SK-N-SH (cell line): ENCODE results near the gene ODAD3. TPM values are rescaled to one million over a fixed set of nuclear protein-coding genes. Genes with fewer than 3 reads are reported as not detected.

Experiments used
- CTCF ChIA-PET: fragments of 300-600, 350-600 bp; formaldehyde crosslinking; extraction: SDS; loops from one replicate; lab custom pipeline; 2021; lab: Yijun Ruan, JAX
- POLR2A ChIA-PET: fragments of 350-600 bp; sonication (Branson Sonifier 250); formaldehyde crosslinking; extraction: SDS; loops from one replicate; lab custom pipeline; 2020; ENCODE audit warnings: antibody characterized with exemption, inconsistent platforms; lab: Yijun Ruan, JAX
- DNase-seq: peaks from one replicate; pipeline ENCODE4 v3.0.0; 2012
- H2AFZ ChIP-seq: fragments of 200-600 bp; sonication (generic); 2 replicates; pipeline ENCODE4 v1.8.1; 2016; ENCODE audit warnings: antibody characterized with exemption, mild to moderate bottlenecking, low read depth
- H3F3A ChIP-seq: fragments of 200-600 bp; sonication (generic); replicated peaks from 2 replicates; pipeline ENCODE3; 2016; ENCODE audit warnings: antibody characterized with exemption, mild to moderate bottlenecking; ENCODE audit not compliant: insufficient read depth
- H3K27ac ChIP-seq, 2 experiments: fragments of 200-500 bp in 1 of 2; fragments of 200-600 bp in 1 of 2; sonication (Bioruptor generic) in 1 of 2; sonication (generic), shearing (Covaris generic) in 1 of 2; 2 replicates each; pipeline versions ENCODE4 v1.5.1 to v1.6.1; 2014 to 2016; ENCODE audit warnings: low read depth in 2 of 2, inconsistent platforms in 1 of 2, low read length in 1 of 2, mild to moderate bottlenecking in 1 of 2, mixed read lengths in 1 of 2
- H3K27me3 ChIP-seq: fragments of 200-600 bp; sonication (generic), shearing (Covaris generic); 2 replicates; pipeline ENCODE4 v1.6.1; 2016; ENCODE audit warnings: mixed run types; ENCODE audit not compliant: insufficient read depth
- H3K36me3 ChIP-seq, 2 experiments: fragments of 200-500 bp in 1 of 2; fragments of 200-600 bp in 1 of 2; sonication (Bioruptor generic) in 1 of 2; sonication (generic) in 1 of 2; replicated peaks in 1 of 2; 2 replicates each; pipeline versions ENCODE3 to v1.5.1; 2014 to 2016; ENCODE audit warnings: low read length in 1 of 2, mild to moderate bottlenecking in 1 of 2; ENCODE audit not compliant: insufficient read depth in 2 of 2, control insufficient read depth in 1 of 2
- H3K4me1 ChIP-seq, 2 experiments: fragments of 200-500 bp in 1 of 2; fragments of 200-600 bp in 1 of 2; sonication (Bioruptor generic) in 1 of 2; sonication (generic), shearing (Covaris generic) in 1 of 2; 2 replicates each; pipeline versions ENCODE4 v1.5.1 to v1.6.1; 2014 to 2016; ENCODE audit warnings: low read depth in 1 of 2, low read length in 1 of 2, mixed run types in 1 of 2; ENCODE audit not compliant: insufficient read depth in 2 of 2, control insufficient read depth in 1 of 2
- H3K4me2 ChIP-seq: fragments of 200-600 bp; sonication (generic), shearing (Covaris generic); 2 replicates; pipeline ENCODE4 v1.6.1; 2017; ENCODE audit warnings: mixed run types
- H3K4me3 ChIP-seq, 2 experiments: fragments of 200-500 bp in 1 of 2; fragments of 200-600 bp in 1 of 2; sonication (Bioruptor generic) in 1 of 2; sonication (generic), shearing (Covaris generic) in 1 of 2; 2 replicates each; pipeline versions ENCODE4 v1.5.1 to v1.8.1; 2014 to 2016; ENCODE audit warnings: low read depth in 2 of 2, inconsistent platforms in 1 of 2, low read length in 1 of 2, mild to moderate bottlenecking in 1 of 2, mixed read lengths in 1 of 2, moderate library complexity in 1 of 2
- H3K79me2 ChIP-seq: fragments of 200-600 bp; sonication (generic); 2 replicates; pipeline ENCODE4 v1.8.1; 2017; ENCODE audit warnings: mild to moderate bottlenecking; ENCODE audit not compliant: insufficient read depth
- H3K9ac ChIP-seq: fragments of 200-600 bp; sonication (generic); 2 replicates; pipeline ENCODE4 v1.6.1; 2017; ENCODE audit warnings: mixed run types
- H3K9me2 ChIP-seq: fragments of 200-600 bp; sonication (generic); 2 replicates; pipeline ENCODE4 v1.6.1; 2017; ENCODE audit warnings: mixed run types
- H3K9me3 ChIP-seq: fragments of 200-600 bp; sonication (generic); 2 replicates; pipeline ENCODE4 v1.6.1; 2017; ENCODE audit warnings: mixed run types, mild to moderate bottlenecking, moderate library complexity
- H4K20me1 ChIP-seq: fragments of 200-600 bp; sonication (generic); 2 replicates; pipeline ENCODE4 v1.6.1; 2017; ENCODE audit warnings: mild to moderate bottlenecking, mixed run types; ENCODE audit not compliant: insufficient read depth
- CHD2 ChIP-seq: fragments of 150-350 bp; IDR thresholded peaks from 2 replicates; pipeline ENCODE4 v1.6.1; 2018; ENCODE audit warnings: low read length; ENCODE audit not compliant: partially characterized antibody
- ELF1 ChIP-seq: IDR thresholded peaks from 2 replicates; pipeline ENCODE4 v1.4.0; 2012
- EZH2phosphoT487 ChIP-seq: fragments of 200-600 bp; sonication (generic); IDR thresholded peaks from 2 replicates; pipeline ENCODE4 v1.6.1; 2017; ENCODE audit warnings: low read depth, mixed run types, mild to moderate bottlenecking, antibody characterized with exemption, moderate library complexity, borderline replicate concordance
- FOXM1 ChIP-seq: IDR thresholded peaks from 2 replicates; pipeline ENCODE4 v1.4.0; 2012; ENCODE audit warnings: low read depth, mild to moderate bottlenecking
- GATA2 ChIP-seq: sonication (generic); formaldehyde crosslinking; IDR thresholded peaks from 2 replicates; pipeline ENCODE4 v1.5.0; 2020; ENCODE audit warnings: mild to moderate bottlenecking, missing genetic modification reagents
- IRF3 ChIP-seq: fragments of 150-350 bp; IDR thresholded peaks from 2 replicates; pipeline ENCODE4 v1.6.1; 2016; ENCODE audit warnings: mild to moderate bottlenecking, low read depth, low read length
- NFIC ChIP-seq: IDR thresholded peaks from 2 replicates; pipeline ENCODE4 v1.4.0; 2012; ENCODE audit warnings: borderline replicate concordance
- PBX3 ChIP-seq: IDR thresholded peaks from 2 replicates; pipeline ENCODE4; 2012
- POLR2AphosphoS5 ChIP-seq: IDR thresholded peaks from 2 replicates; pipeline ENCODE4 v1.6.1; 2012; ENCODE audit warnings: low read depth, low read length
- RCOR1 ChIP-seq: fragments of 150-350 bp; IDR thresholded peaks from 2 replicates; pipeline ENCODE4 v1.6.1; 2017; ENCODE audit warnings: antibody characterized with exemption, low read length
- REST ChIP-seq: IDR thresholded peaks from 2 replicates; pipeline ENCODE4 v1.6.1; 2012; ENCODE audit warnings: mild to moderate bottlenecking, low read depth, low read length, moderate library complexity
- RFX5 ChIP-seq: IDR thresholded peaks from 2 replicates; pipeline ENCODE4 v1.6.1; 2012; ENCODE audit warnings: mild to moderate bottlenecking, improper control_type of control experiment, low read length
- RXRA ChIP-seq: IDR thresholded peaks from 2 replicates; pipeline ENCODE4 v1.4.0; 2012; ENCODE audit warnings: low read depth, mild to moderate bottlenecking, borderline replicate concordance
- SIN3A ChIP-seq: IDR thresholded peaks from 2 replicates; pipeline ENCODE4 v1.6.1; 2012; ENCODE audit warnings: low read depth, mild to moderate bottlenecking, low read length, moderate library complexity, borderline replicate concordance
- SMC3 ChIP-seq: IDR thresholded peaks from 2 replicates; pipeline ENCODE4 v1.6.1; 2012; ENCODE audit warnings: low read depth, low read length, improper control_type of control experiment
- TAF1 ChIP-seq: IDR thresholded peaks from 2 replicates; pipeline ENCODE4 v1.6.1; 2012; ENCODE audit warnings: low read depth, mild to moderate bottlenecking, low read length, moderate library complexity, borderline replicate concordance
- TCF12 ChIP-seq: IDR thresholded peaks from 2 replicates; pipeline ENCODE4 v1.4.0; 2012
- YY1 ChIP-seq: IDR thresholded peaks from 2 replicates; pipeline ENCODE4 v1.4.0; 2012; ENCODE audit warnings: low read depth, mild to moderate bottlenecking
- WGBS: methylation state at CpG from one replicate; pipeline ENCODE4 v1.1.6; 2017; ENCODE audit warnings: low lambda C conversion rate; 5-methylcytosine and 5-hydroxymethylcytosine counted together
- polyA plus RNA-seq, 3 experiments: library from polyadenylated mRNA; depleted of rRNA; stranded (reverse); fragments of >200 nt; gene quantifications; 2 replicates each; pipeline ENCODE4 v1.2.3, GENCODE V29; 2012
- TF ChIP-seq, protein P1 (sequence below): IDR thresholded peaks from 2 replicates; pipeline ENCODE4 v1.4.0; 2012; ENCODE audit warnings: low read depth, borderline replicate concordance
- TF ChIP-seq, protein P2 (sequence below): fragments of 150-350 bp; IDR thresholded peaks from 2 replicates; pipeline ENCODE4 v1.6.1; 2017; ENCODE audit warnings: antibody characterized with exemption, low read length, low read depth, borderline replicate concordance
- TF ChIP-seq, protein P3 (sequence below): fragments of 200-600 bp; sonication (generic); IDR thresholded peaks from 2 replicates; pipeline ENCODE4 v1.6.1; 2017; ENCODE audit warnings: antibody characterized with exemption, mild to moderate bottlenecking, moderate library complexity

The ODAD3 gene
- polyA plus RNA-seq, 1 of the 3 experiments (the other 2 are of a cell fraction) = 4.2 TPM

DNA sequence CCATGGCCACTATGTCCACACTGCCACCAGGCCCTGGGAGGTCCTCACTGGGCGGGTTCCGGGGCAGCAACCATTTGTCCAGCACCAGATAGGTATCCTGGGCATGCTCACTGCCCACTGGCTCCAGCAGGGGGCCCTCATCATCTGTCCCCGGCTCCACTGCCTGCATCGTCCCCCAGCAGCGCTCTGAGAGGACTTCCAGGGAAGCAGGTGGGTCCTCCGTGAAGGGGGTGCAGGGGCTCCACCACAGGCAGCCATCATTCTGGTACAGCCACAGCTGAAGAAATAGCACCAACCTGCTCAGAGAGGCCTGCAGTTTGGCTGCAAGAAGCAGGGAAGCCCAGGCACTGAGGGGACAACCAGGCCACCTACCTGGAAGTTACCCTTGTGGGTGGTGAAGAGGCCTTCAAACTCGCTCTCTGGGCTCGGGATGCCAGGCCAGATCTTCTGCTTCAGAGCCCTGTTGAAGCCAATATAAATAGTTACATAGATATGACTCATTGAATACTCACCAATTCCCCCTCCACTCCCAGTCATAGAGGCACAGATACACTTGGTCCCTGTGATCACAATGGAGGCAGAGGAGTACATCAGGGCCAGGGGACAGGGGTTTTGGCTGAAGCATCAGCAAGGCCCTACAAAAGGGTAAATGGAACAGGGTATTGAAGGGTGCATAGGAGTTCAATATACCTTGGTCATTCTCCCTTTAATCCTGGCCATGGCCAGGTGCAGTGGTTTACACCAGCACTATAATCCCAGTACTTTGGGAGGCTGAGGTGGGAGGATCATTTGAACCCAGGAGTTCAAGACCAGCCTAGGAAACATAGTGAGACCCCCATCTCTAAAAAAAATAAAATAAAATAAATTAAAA is 56.4 kb downstream of the ODAD3 start:
- H3F3A ChIP-seq = peaks cover 33% of the 10 kb centered on the region
- no peaks in the 10 kb centered on the region for H3K36me3 ChIP-seq
- no peaks in the 10 kb centered on the region for H4K20me1 ChIP-seq
- WGBS = 26% methylated on average over 6 of the region's 8 CpGs
- peak; percentile 72 for DNase-seq
- H3K9me2 ChIP-seq = no peaks in the 10 kb centered on the region
- peaks cover 16 to 31% of the 10 kb centered on the region in 2 experiments for H3K4me1 ChIP-seq
- ChIA-PET CTCF (interaction anchor here (0.7 to 5.9 kb wide), 13 partner anchors 8 to 104 kb away, joined by 3 to 66 read pairs (median 7); partner anchors contain the start of genes ELAVL3, ODAD3, PRKCSH and RGL3), POLR2A (interaction anchor here (0.7 to 0.8 kb wide), 2 partner anchors 33 to 150 kb away, joined by 4 read pairs; partner anchors contain the start of genes ECSIT and TMEM205)
- H3K9ac ChIP-seq = peak overlapping the region; percentile 23; the same call in 1 of the 2 replicates
- H3K4me2 ChIP-seq = peak overlapping the region; percentile 66
- H3K27me3 ChIP-seq = no peaks in the 10 kb centered on the region
- H3K9me3 ChIP-seq = no peaks in the 10 kb centered on the region
- H2AFZ ChIP-seq = no peak overlapping the region
- no peak overlapping the region; a peak in 1 of 4 replicates for H3K4me3 ChIP-seq
- peak overlapping the region in 1 of 2 experiments; percentile 88; a peak in 3 of 4 replicates for H3K27ac ChIP-seq
- H3K79me2 ChIP-seq = peaks cover 23% of the 10 kb centered on the region
- TF ChIP-seq EZH2phosphoT487 (no peak), CHD2 (no peak), FOXM1 (no peak), POLR2AphosphoS5 (no peak), RCOR1 (no peak), IRF3 (no peak), YY1 (no peak), TAF1 (no peak), TCF12 (peak; percentile 63), GATA2 (CRISPR knock-in tag) (no peak), SMC3 (peak; percentile 59), RXRA (no peak; the same call in 1 of the 2 replicates), REST (no peak), RFX5 (no peak), PBX3 (no peak), SIN3A (no peak), ELF1 (no peak), NFIC (peak; percentile 90)
- TF ChIP-seq, protein P1, sequence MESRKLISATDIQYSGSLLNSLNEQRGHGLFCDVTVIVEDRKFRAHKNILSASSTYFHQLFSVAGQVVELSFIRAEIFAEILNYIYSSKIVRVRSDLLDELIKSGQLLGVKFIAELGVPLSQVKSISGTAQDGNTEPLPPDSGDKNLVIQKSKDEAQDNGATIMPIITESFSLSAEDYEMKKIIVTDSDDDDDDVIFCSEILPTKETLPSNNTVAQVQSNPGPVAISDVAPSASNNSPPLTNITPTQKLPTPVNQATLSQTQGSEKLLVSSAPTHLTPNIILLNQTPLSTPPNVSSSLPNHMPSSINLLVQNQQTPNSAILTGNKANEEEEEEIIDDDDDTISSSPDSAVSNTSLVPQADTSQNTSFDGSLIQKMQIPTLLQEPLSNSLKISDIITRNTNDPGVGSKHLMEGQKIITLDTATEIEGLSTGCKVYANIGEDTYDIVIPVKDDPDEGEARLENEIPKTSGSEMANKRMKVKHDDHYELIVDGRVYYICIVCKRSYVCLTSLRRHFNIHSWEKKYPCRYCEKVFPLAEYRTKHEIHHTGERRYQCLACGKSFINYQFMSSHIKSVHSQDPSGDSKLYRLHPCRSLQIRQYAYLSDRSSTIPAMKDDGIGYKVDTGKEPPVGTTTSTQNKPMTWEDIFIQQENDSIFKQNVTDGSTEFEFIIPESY = no peak
- TF ChIP-seq, protein P2, sequence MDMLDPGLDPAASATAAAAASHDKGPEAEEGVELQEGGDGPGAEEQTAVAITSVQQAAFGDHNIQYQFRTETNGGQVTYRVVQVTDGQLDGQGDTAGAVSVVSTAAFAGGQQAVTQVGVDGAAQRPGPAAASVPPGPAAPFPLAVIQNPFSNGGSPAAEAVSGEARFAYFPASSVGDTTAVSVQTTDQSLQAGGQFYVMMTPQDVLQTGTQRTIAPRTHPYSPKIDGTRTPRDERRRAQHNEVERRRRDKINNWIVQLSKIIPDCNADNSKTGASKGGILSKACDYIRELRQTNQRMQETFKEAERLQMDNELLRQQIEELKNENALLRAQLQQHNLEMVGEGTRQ = no peak
- TF ChIP-seq, protein P3, sequence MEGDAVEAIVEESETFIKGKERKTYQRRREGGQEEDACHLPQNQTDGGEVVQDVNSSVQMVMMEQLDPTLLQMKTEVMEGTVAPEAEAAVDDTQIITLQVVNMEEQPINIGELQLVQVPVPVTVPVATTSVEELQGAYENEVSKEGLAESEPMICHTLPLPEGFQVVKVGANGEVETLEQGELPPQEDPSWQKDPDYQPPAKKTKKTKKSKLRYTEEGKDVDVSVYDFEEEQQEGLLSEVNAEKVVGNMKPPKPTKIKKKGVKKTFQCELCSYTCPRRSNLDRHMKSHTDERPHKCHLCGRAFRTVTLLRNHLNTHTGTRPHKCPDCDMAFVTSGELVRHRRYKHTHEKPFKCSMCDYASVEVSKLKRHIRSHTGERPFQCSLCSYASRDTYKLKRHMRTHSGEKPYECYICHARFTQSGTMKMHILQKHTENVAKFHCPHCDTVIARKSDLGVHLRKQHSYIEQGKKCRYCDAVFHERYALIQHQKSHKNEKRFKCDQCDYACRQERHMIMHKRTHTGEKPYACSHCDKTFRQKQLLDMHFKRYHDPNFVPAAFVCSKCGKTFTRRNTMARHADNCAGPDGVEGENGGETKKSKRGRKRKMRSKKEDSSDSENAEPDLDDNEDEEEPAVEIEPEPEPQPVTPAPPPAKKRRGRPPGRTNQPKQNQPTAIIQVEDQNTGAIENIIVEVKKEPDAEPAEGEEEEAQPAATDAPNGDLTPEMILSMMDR = peak; percentile 52
